PC-9 (cell line): ENCODE results near the gene MYL12A.

ENCODE experiments used
- CTCF ChIP-seq: fragments of 200-600 bp; sonication (generic); conservative IDR thresholded peaks from 2 replicates; pipeline ENCODE4 v1.6.1; 2017; ENCODE audit warnings: mixed run types, antibody characterized with exemption, mild to moderate bottlenecking, moderate library complexity
- EZH2 ChIP-seq: fragments of 200-600 bp; sonication (generic); IDR thresholded peaks from 2 replicates; pipeline ENCODE4 v1.8.0; 2017; ENCODE audit warnings: antibody characterized with exemption, low read depth

DNA sequence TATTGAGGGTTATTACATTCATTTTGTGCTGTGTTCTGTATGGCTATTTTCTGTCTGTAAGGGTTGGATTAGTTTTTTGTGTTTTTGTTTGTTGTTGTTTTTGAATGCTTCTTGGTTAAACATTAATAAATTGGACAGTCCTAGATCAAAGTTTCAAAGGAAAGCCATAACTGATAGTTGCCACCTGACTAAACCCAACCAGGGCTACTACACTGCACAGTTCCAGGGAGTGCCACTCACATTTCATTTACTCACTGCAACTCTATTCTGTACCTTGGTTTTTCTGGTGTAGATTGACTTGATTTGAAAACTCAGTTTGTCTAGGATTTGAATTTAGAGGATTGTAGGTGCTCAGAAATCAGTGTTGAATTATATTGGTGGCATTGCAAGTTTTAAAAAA, 20.7 kb downstream of the MYL12A start:
- TF ChIP-seq CTCF (no peak), EZH2 (no peak)
